ENCODE measurements around the gene RTL1. TPM values are rescaled to one million over a fixed set of nuclear protein-coding genes. Genes with fewer than 3 reads are reported as not detected.

Gene RTL1
- polyA plus RNA-seq, 1 experiment = not detected

- no peak for DNase-seq (ENCODE audit: low read depth)
- Histone ChIP-seq H3K27me3 (ENCODE audit: control insufficient read depth, insufficient read depth, low read length) (no peaks in the 10 kb centered on the region), H3K36me3 (ENCODE audit: control insufficient read depth, insufficient read depth, low read length) (peaks cover 14% of the 10 kb centered on the region), H3K4me3 (ENCODE audit: low read depth, low read length) (no peak overlapping the region)
- TF ChIP-seq CTCF (IDR thresholded peaks at IDR 0.05; ENCODE audit: insufficient read depth, low read depth, low read length) = no peak
- ChIA-PET CTCF (interaction anchor here (0.5 kb wide), 1 partner anchor 16 kb away, joined by 3 read pairs; no protein-coding TSS in a partner anchor), POLR2A (no interaction called here)
These were observed 57.1 kb downstream of the RTL1 start for GRCh38 chr14:100846309-100846859.

GRCh38 chr14:100845341-100845740 is 58.2 kb downstream of the RTL1 start:
- no peak for DNase-seq (ENCODE audit: low read depth)
- no peaks in the 10 kb centered on the region for H3K27me3 ChIP-seq (ENCODE audit: control insufficient read depth, insufficient read depth, low read length)
- CTCF ChIA-PET = no interaction called here
- no peak for TF ChIP-seq CTCF (IDR thresholded peaks at IDR 0.05; ENCODE audit: insufficient read depth, low read depth, low read length)
- no peak overlapping the region for H3K4me3 ChIP-seq (ENCODE audit: low read depth, low read length)
- peaks cover 16% of the 10 kb centered on the region for H3K36me3 ChIP-seq (ENCODE audit: control insufficient read depth, insufficient read depth, low read length)
- POLR2A ChIA-PET = no interaction called here

GRCh38 chr14:100844846-100845245 is 58.7 kb downstream of the RTL1 start:
- H3K36me3 ChIP-seq (ENCODE audit: control insufficient read depth, insufficient read depth, low read length) = peaks cover 16% of the 10 kb centered on the region
- POLR2A ChIA-PET = no interaction called here

GRCh38 chr14:100844421-100844820 is 59.1 kb downstream of the RTL1 start:
- Histone ChIP-seq H3K27me3 (ENCODE audit: control insufficient read depth, insufficient read depth, low read length) (no peaks in the 10 kb centered on the region), H3K36me3 (ENCODE audit: control insufficient read depth, insufficient read depth, low read length) (peaks cover 20% of the 10 kb centered on the region), H3K4me3 (ENCODE audit: low read depth, low read length) (no peak overlapping the region)
- TF ChIP-seq CTCF (IDR thresholded peaks at IDR 0.05; ENCODE audit: insufficient read depth, low read depth, low read length) = no peak
- CTCF ChIA-PET = no interaction called here
- POLR2A ChIA-PET = no interaction called here
- no peak for DNase-seq (ENCODE audit: low read depth)

More at GRCh38 chr14:100844846-100845245, 58.7 kb downstream of the RTL1 start:
- Histone ChIP-seq H3K27me3 (ENCODE audit: control insufficient read depth, insufficient read depth, low read length) (no peaks in the 10 kb centered on the region), H3K4me3 (ENCODE audit: low read depth, low read length) (no peak overlapping the region)
- CTCF ChIA-PET = no interaction called here
- TF ChIP-seq CTCF (IDR thresholded peaks at IDR 0.05; ENCODE audit: insufficient read depth, low read depth, low read length) = no peak
- DNase-seq (ENCODE audit: low read depth) = no peak

- Histone ChIP-seq H3K27me3 (ENCODE audit: control insufficient read depth, insufficient read depth, low read length) (no peaks in the 10 kb centered on the region), H3K36me3 (ENCODE audit: control insufficient read depth, insufficient read depth, low read length) (peaks cover 20% of the 10 kb centered on the region), H3K4me3 (ENCODE audit: low read depth, low read length) (no peak overlapping the region)
- DNase-seq (ENCODE audit: low read depth) = no peak
- ChIA-PET POLR2A (no interaction called here), CTCF (no interaction called here)
- TF ChIP-seq CTCF (IDR thresholded peaks at IDR 0.05; ENCODE audit: insufficient read depth, low read depth, low read length) = no peak
These were observed 59.5 kb downstream of the RTL1 start for GRCh38 chr14:100844082-100844408.

Data from BJ (cell line).